Keratinocyte (primary cell): ENCODE data around the gene DENND4C. TPM values are rescaled to one million over a fixed set of nuclear protein-coding genes. Genes with fewer than 3 reads are reported as not detected.

Experiments
- DNase-seq: peaks from one replicate; pipeline ENCODE4 v3.0.0-alpha.2; 2011; ENCODE audit warnings: low read depth, missing footprints, low spot score
- FAIRE-seq: peaks from 2 replicates; lab custom pipeline; 2011; peaks lifted over from hg19 to GRCh38; lab: Jason Lieb, UNC
- H2AFZ ChIP-seq: 2 replicates; pipeline ENCODE4 v1.6.0; 2012; ENCODE audit warnings: low read length, control low read depth, inconsistent platforms; ENCODE audit not compliant: control insufficient read depth
- H3K27ac ChIP-seq: 2 replicates; pipeline ENCODE4 v1.5.1; 2011; ENCODE audit warnings: low read length; ENCODE audit not compliant: control insufficient read depth, insufficient read depth
- H3K27me3 ChIP-seq: 3 replicates; pipeline ENCODE4 v1.6.0; 2011; ENCODE audit warnings: low read length; ENCODE audit not compliant: control insufficient read depth, insufficient read depth; ENCODE audit errors: extremely low read depth
- H3K36me3 ChIP-seq, 2 experiments: 2 replicates in 1 of 2; 3 replicates in 1 of 2; pipeline ENCODE4 v1.5.1; 2011; ENCODE audit warnings: low read length in 2 of 2, mild to moderate bottlenecking in 1 of 2; ENCODE audit not compliant: control insufficient read depth in 2 of 2, insufficient read depth in 2 of 2; ENCODE audit errors: extremely low read depth in 1 of 2
- H3K4me1 ChIP-seq: 3 replicates; pipeline ENCODE4 v1.5.1; 2011; ENCODE audit warnings: low read length; ENCODE audit not compliant: control insufficient read depth, insufficient read depth; ENCODE audit errors: extremely low read depth
- H3K4me2 ChIP-seq: 3 replicates; pipeline ENCODE4 v1.6.0; 2011; ENCODE audit warnings: low read depth, low read length; ENCODE audit not compliant: control insufficient read depth, insufficient read depth; ENCODE audit errors: extremely low read depth
- H3K4me3 ChIP-seq, 3 experiments: fragments of 200-600 bp in 1 of 3; sonication (generic) in 1 of 3; 2 replicates in 2 of 3; 3 replicates in 1 of 3; pipeline ENCODE4 v1.5.1; 2011 to 2016; ENCODE audit warnings: low read length in 3 of 3, mild to moderate bottlenecking in 3 of 3, control low read depth in 2 of 3, inconsistent platforms in 1 of 3, low read depth in 1 of 3, mixed read lengths in 1 of 3, mixed run types in 1 of 3, moderate library complexity in 1 of 3; ENCODE audit not compliant: control insufficient read depth in 2 of 3, insufficient read depth in 2 of 3; ENCODE audit errors: extremely low read depth in 1 of 3
- H3K79me2 ChIP-seq: 2 replicates; pipeline ENCODE4 v1.6.0; 2012; ENCODE audit warnings: low read length; ENCODE audit not compliant: control insufficient read depth, insufficient read depth
- H3K9ac ChIP-seq: 3 replicates; pipeline ENCODE4 v1.6.0; 2011; ENCODE audit warnings: low read length; ENCODE audit not compliant: control insufficient read depth, insufficient read depth; ENCODE audit errors: extremely low read depth
- H3K9me1 ChIP-seq: 3 replicates; pipeline ENCODE4 v1.6.0; 2011; ENCODE audit warnings: low read length; ENCODE audit not compliant: control insufficient read depth, insufficient read depth; ENCODE audit errors: extremely low read depth
- H3K9me3 ChIP-seq: 2 replicates; pipeline ENCODE4 v1.5.1; 2012; ENCODE audit warnings: low read depth, low read length; ENCODE audit not compliant: control insufficient read depth
- H4K20me1 ChIP-seq: 3 replicates; pipeline ENCODE4 v1.6.0; 2011; ENCODE audit warnings: low read length; ENCODE audit not compliant: control insufficient read depth, insufficient read depth; ENCODE audit errors: extremely low read depth
- CTCF ChIP-seq, 3 experiments: IDR thresholded peaks in 1 of 3; conservative IDR thresholded peaks in 1 of 3; optimal IDR thresholded peaks in 1 of 3; 2 replicates in 2 of 3; 3 replicates in 1 of 3; pipeline versions ENCODE3 to v1.5.1; 2011; ENCODE audit warnings: low read length in 3 of 3, mild to moderate bottlenecking in 3 of 3, moderate library complexity in 2 of 3, control low read depth in 1 of 3, inconsistent platforms in 1 of 3; ENCODE audit not compliant: insufficient read depth in 2 of 3; ENCODE audit errors: extremely low read depth in 1 of 3
- EZH2 ChIP-seq: IDR thresholded peaks from one replicate; pipeline ENCODE4 v1.6.1; 2012; ENCODE audit warnings: inconsistent platforms, mild to moderate bottlenecking, low read length, moderate library complexity
- dilution Hi-C: fragments of 300-500 bp; cut with MboI; formaldehyde crosslinking; loops from one replicate; pipeline ENCODE4 v1.7.0; 2020; ENCODE audit warnings: low sequenced_read_pairs; ENCODE audit not compliant: extremely low pct_ligation_motif_present
- polyA plus RNA-seq, 5 experiments: library from polyadenylated mRNA; depleted of rRNA in 3 of 5; stranded (reverse) in 3 of 5; stranded (forward) in 1 of 5; unstranded in 1 of 5; fragments of >200 nt; gene quantifications; 1 replicate in 1 of 5; 2 replicates in 3 of 5; 3 replicates in 1 of 5; pipeline versions ENCODE4 v1.2.1 to v1.2.3, GENCODE V29; 2011 to 2012; ENCODE audit warnings: missing spikeins in 2 of 5, low read depth in 1 of 5, low replicate concordance in 1 of 5

The DENND4C gene
- polyA plus RNA-seq, 1 donor (not counting 4 experiments of a cell fraction or from before 2014, with no cell fraction given) = 25.6 TPM

DNA sequence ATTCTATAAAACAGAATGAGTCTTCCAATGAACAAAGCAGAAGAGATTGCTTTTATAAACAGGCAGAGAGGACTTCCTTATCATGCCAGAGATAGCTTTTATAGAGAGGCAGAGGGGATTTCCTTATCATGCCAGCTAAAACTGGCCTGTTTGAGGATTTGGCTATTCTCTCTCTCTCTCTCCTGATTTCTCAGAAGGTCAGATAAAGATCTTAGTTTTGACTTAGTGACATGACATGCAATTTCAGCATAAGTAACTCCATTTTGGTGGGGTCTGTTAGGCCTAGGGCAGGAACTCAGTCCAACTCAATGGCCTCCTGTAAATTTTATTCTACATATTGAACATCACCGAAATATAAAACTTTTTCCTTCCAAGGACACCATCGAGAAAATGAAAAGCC is 31.5 kb upstream of the DENND4C start:
- DNase-seq (no peak), FAIRE-seq (no peak)
- Histone ChIP-seq H3K4me3 (no peak overlapping the region), H2AFZ (no peak overlapping the region), H3K79me2 (no peaks in the 10 kb centered on the region), H3K9me1 (no peaks in the 10 kb centered on the region), H3K9ac (no peak overlapping the region), H4K20me1 (no peaks in the 10 kb centered on the region), H3K27ac (no peak overlapping the region), H3K36me3 (no peaks in the 10 kb centered on the region), H3K4me2 (no peak overlapping the region), H3K9me3 (no peaks in the 10 kb centered on the region), H3K4me1 (no peaks in the 10 kb centered on the region), H3K27me3 (no peaks in the 10 kb centered on the region)
- no peak for TF ChIP-seq CTCF (optimal IDR thresholded peaks at IDR 0.05 in 1 of 3, IDR thresholded peaks at IDR 0.05 in 1 of 3, conservative IDR thresholded peaks at IDR 0.05 in 1 of 3; ENCODE audit: extremely low read depth in 1 of 3, insufficient read depth in 2 of 3, low read length in 3 of 3)
- TF ChIP-seq EZH2 = no peak
- dilution Hi-C loops = no loop called here

DNA sequence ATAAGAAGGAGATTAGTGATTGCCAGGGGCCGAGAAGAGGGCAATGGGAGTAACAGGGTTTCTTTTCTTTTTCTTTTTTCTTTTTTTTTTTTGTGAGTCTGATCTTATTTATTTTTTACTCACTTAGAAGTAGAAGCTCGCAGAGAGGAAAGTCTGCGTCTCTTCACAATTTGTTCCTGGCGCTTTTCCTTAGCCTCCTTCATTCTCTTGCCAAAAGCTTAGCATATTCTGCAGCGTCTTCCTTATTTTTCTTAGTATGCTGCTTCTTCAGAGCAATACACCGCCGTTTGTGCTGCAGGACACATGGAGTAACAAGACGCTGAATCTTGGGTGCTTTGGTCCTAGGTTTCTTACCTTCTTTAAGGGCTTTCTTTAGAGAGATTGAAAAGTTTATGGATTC is 30.3 kb upstream of the DENND4C start:
- FAIRE-seq (no peak), DNase-seq (no peak)
- TF ChIP-seq CTCF (optimal IDR thresholded peaks at IDR 0.05 in 1 of 3, IDR thresholded peaks at IDR 0.05 in 1 of 3, conservative IDR thresholded peaks at IDR 0.05 in 1 of 3; ENCODE audit: extremely low read depth in 1 of 3, insufficient read depth in 2 of 3, low read length in 3 of 3) (no peak), EZH2 (no peak)
- Histone ChIP-seq H3K36me3 (no peaks in the 10 kb centered on the region), H3K4me1 (no peaks in the 10 kb centered on the region), H3K9me3 (no peaks in the 10 kb centered on the region), H3K27ac (no peak overlapping the region), H3K4me2 (no peak overlapping the region), H3K9me1 (no peaks in the 10 kb centered on the region), H3K27me3 (no peaks in the 10 kb centered on the region), H3K79me2 (no peaks in the 10 kb centered on the region), H3K9ac (no peak overlapping the region), H3K4me3 (no peak overlapping the region), H4K20me1 (no peaks in the 10 kb centered on the region), H2AFZ (no peak overlapping the region)
- dilution Hi-C loops = no loop called here
